Measurements from ENCODE around the gene PDRG1. TPM values are rescaled to one million over a fixed set of nuclear protein-coding genes. Genes with fewer than 3 reads are reported as not detected.
"Not testable (repeated sequence)": the region's sequence is repeated elsewhere in the genome, so short reads cannot be mapped to it uniquely, and the experiment has no call there.

PDRG1 gene
- total RNA-seq, 1 donor from 2014 or later: 12.1 TPM

DNA sequence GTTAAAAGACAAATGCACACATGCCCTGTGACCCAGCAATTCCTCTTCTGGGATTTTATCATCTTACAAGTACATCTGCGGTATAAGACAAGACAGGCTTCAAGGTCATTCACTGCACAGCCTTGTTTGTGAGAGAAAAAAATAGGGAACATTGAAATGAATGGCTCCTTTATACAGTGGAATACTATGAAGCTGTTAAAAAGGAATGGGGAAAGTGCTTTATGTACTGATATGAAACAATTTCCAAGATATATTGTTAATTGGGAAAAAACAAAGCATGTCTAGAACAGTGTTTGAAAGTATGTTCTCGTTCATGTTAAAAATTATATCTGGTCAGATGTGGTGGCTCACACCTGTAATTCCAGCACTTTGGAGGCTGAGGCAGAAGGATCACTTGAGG lies 25.4 kb downstream of the PDRG1 start:
- no peak for DNase-seq (ENCODE audit: low spot score)

GRCh38 chr20:31925631-31926030 lies 26.2 kb downstream of the PDRG1 start:
- DNase-seq (ENCODE audit: low spot score): no peak

- no peak for DNase-seq (ENCODE audit: low spot score)
Measured at GRCh38 chr20:31924561-31924960, 27.3 kb downstream of the PDRG1 start.

DNA sequence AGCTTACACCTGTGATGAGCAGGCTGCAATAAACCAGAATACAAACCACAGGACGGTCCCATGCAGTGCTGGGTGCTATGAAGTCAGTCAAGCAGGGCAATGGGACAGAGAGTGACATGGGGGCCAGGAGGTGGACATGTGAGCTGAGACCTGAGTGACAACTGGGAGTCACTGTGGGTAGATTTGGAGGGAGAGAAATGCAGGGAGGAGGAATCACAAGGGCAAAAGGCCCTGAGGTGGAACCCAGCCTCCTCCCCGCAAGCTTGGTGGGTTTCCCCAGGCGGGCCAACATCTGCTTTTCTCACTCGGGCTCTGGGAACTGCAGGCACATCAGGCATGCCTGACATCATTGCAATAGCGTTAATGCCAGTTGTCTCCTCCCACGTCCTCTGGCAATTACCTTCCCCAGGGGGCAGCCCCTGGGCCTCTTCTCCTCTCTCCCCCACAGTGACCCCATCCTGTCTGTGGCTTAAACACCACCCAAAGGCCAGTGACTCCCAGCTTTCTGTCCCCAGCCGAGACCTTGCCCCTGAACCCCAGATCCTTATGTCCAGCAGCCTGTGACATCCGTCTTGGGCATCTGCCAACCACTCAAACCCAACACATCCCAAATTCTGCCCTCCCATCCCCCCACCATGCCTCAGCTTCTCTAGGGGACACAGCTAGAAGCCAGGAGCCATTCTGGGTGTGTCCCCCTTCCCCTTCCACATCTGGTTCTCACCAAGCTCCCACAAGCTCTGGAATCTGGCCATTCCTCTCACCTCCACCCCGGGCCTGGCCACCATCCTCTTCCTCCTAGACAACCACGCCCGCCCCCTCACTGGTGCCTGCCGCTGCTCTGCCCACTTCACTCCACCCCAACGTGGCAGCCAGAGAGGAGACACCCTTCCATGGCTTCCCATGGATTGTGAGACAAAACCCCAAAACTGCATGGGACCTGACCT lies 28.2 kb downstream of the PDRG1 start:
- DNase-seq (ENCODE audit: low spot score): no peak

DNA sequence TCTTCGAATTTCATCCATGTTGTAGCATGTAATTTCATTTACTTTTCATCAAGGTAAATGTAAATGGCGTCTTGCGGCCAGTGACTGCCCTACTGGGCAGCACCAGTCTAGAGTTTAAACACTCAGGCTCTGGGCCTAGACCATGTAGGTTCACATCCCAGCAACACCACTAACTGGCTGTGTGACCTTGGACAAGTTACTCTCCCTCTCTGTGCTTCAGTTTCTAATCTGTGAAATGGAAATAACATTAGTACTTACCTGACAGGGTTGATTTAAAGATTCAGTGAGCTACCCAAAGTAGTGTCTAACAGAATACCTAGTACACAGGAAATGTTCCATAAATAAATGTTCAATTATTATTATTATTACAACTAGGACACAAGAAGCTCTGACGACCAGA lies 29.3 kb downstream of the PDRG1 start:
- DNase-seq (ENCODE audit: low spot score): no peak

DNA sequence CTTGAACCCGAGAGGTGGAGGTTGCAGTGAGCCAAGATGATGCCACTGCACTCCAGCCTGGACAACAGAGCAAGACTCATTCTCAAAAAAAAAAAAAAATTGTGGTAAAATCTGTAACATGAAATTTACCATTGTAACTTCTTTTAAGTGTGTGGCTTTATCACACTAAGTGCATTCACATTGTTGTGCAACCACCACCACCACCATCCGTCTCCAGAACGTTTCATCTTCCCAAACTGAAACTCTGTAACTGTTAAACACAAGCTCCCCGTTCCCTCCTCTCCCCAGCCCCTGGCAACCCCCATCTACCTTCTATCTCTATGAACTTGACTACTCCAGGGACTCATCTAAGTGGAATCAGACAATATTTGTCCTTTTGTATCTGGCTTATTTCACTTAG lies 29.7 kb downstream of the PDRG1 start:
- DNase-seq (ENCODE audit: low spot score): no peak

DNA sequence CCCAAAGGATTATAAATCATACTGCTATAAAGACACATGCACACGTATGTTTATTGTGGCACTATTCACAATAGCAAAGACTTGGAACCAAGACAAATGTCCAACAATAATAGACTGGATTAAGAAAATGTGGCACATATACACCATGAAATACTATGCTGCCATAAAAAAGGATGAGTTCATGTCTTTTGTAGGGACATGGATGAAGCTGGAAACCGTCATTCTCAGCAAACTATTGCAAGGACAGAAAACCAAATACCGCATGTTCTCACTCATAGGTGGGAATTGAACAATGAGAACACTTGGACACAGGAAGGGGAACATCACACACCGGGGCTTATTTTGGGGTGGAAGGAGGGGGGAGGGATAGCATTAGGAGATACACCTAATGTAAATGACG lies 30.4 kb downstream of the PDRG1 start:
- not testable (repeated sequence) for DNase-seq (ENCODE audit: low spot score)

- DNase-seq (ENCODE audit: low spot score): no peak
Measured at GRCh38 chr20:31920275-31920855, 31.5 kb downstream of the PDRG1 start.

- no peak for DNase-seq (ENCODE audit: low spot score)
Measured at GRCh38 chr20:31919410-31920155, 32.3 kb downstream of the PDRG1 start.

DNA sequence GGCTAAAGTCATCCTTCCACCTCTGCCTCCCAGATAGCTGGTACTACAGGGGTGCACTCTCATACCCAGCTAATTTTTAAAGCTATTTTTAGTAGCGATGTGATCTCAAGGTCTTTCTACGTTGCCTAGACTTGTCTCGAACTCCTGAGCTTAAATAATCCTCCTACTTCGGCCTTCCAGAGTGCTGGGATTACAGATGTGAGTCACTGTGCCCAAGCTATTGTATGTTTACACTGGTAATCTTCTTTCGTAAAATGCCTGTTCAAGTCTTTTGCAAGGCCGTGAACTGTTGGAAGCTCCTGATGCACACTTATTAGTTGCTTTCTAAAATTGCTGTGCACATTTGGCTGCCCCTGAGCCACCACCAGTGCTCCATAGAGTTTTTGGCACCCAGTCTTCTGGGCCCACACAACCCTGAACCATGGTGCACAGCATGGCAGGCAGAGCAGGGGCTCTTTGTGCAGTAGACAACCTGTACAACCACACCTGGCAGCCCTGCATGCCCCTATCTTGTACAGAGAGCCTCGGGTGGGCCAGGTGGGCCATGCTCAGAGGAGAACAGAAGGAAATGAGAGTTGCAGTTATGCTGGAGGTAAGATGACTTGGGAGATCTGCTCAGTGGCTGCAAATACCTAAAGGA lies 33.3 kb downstream of the PDRG1 start:
- no peak for DNase-seq (ENCODE audit: low spot score)

DNA sequence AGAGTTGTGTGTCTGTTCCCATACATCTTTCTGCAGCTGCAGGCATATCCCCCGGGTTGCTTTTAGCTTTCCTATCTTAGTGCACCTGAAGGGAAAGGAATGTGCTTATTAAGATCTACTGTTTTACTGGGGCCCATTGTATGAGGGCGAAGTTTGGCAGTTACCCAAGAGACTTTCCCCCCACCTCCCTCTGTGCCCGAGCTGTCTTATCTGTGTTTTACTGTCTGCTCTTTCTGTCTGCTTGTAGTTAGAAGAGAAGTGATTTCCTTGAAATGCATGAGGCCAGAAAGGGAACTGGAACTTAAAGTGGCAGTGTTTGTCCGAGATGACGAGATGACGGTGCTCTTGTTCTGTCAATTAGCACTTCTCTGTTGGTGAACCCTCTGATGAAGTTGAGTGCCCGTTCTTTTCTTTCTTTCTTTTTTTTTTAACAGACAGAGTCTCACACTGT lies 33.9 kb downstream of the PDRG1 start:
- not testable (repeated sequence) for DNase-seq (ENCODE audit: low spot score)

GRCh38 chr20:31916708-31917107 lies 35.1 kb downstream of the PDRG1 start:
- no peak for DNase-seq (ENCODE audit: low spot score)

DNA sequence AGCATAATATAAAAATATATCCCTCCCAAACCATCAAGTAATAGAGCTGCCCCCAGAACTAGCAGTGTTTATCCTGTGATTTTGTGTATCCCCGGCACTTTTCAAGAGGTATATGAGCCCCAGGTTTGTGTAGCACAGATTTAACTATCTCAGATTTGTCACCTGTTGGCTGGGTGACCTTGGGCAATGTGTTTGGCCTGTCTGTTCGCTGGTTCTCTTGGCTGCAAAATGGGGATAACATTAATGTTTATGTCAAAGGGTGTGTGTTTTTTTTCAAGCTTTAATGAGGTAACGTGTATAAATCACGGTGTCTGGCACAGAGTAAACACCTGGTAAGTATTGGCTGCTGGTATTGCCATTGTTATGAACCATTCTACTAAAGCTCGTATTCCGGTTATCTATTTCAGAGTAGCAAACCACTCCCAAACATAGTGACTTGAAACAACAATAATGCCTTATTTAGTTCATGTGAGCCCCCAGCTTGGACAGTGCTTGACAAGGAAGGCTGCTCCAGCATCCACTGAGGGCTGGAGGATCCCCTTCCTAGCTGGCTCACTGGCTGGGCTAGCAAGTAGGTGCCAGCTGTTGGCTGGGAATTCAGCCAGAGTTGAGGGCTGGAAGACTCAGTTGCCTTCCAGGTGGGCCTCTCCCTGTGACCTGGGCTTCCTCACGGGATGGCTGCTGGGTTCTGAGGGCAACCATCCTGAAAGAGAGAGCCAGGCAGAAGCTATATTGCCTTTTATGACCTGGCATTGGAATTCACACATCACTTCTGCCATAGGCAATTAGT lies 36.2 kb downstream of the PDRG1 start:
- DNase-seq (ENCODE audit: low spot score): no peak

DNA sequence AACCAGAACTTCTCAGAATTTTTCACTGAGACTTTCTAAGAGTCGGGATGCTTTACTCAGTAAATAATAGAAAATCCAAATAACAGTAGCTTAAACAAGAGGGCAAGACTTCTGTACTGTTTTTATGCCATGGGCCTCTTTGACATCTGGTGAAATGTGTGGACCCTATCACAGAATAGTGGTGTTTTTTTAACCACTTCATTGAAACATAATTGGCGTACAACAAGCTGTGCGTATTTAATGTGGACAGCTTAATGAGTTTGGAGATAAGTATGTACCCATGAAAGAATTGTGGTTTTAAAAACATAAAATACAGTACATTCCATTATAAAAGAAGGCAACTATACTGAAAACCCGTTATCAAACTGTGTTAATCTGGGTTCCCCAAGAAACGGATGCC lies 37.7 kb downstream of the PDRG1 start:
- no peak for DNase-seq (ENCODE audit: low spot score)

DNA sequence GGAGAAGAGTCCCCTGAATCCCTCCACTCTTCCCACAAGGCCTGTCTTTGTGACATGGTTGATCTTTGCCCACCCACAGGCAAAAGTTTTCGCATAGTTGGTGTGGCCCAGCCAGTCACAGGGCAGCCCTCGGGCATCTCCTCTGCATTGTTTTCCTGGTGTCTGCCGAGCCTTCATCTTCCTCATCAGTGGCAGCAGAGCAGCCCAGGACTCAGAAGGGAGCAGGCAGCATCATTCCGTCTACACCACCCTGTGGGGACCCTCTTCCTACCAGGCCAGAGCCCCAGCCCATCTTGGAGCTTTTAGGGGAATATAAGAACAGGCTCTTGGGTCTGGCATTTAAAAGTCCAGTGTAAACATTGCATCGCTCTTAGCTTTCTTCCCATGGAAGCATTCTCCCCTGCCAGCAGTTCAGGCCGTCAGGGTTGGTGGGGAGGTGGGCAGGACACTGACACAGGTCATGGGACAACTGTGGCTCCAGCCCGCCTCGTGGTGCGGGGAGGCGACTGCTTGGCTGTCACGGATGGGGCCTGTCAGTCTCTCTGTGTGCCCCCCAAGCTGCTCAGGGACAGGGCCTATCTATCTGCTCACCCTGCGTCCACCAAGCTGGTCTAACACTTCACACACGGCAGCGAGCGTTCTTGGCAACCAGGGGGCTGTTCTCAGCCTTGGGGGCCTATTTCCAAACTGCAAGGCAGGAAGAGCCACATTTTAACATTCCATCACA lies 38.3 kb downstream of the PDRG1 start:
- no peak for DNase-seq (ENCODE audit: low spot score)

- DNase-seq (ENCODE audit: low spot score): no peak
Measured at GRCh38 chr20:31910071-31910803, 41.6 kb downstream of the PDRG1 start.

DNA sequence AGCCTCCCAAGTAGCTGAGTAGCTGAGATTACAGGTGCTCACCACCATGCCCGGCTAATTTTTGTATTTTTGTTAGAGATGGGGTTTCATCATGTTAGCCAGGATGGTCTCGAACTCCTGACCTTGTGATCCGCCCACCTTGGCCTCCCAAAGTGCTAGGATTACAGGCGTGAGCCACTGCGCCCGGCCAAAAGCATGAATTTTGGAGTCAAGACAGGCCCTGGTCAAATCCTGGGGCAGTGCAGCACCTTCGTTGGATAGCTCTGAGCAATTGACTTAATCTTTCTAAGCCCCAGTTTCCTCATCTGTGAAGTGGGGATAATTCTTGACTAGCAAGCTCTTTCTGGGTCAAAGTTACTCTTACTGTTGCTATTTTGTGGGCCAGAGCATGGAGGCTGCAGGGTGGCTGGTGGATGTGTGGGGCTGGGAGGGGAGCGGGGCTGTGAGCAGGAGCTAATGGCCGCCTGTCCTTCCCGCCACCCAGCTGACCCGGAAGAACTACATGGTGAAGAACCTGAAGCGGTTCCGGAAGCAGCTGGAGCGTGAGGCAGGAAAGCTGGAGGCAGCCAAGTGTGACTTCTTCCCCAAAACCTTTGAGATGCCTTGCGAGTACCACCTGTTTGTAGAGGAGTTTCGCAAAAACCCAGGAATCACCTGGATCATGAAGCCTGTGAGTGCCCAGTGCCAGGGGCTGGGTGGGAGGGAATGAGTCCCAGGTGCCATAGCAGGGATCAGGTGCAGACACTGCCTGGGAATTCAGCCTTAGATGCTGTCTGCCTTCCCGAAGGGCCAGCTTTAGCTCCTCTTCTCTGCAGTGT lies 42.4 kb downstream of the PDRG1 start:
- no peak for DNase-seq (ENCODE audit: low spot score)

DNA sequence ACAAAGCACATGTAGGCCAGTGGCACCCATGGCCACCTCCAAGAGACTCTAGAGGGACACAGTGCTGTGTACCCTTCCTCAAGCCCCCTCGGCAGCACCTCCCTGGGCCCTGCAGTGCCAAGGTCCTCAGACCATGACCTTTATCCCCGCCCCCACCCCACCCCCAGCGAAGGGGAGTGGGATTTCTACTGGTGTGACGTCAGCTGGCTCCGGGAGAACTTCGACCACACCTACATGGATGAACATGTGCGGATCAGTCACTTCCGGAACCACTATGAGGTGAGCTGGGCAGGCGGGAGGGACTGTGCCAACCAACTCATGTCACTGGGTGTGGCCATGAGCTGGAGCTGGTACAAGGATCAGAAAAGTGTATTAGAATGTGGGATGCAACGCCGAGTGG lies 43.4 kb downstream of the PDRG1 start:
- DNase-seq (ENCODE audit: low spot score): no peak

GRCh38 chr20:31908016-31908415 lies 43.8 kb downstream of the PDRG1 start:
- DNase-seq (ENCODE audit: low spot score): no peak
